NT2/D1 (cell line): ENCODE data around the gene POU4F3.

Experiments used
- SUZ12 ChIP-seq: IDR thresholded peaks from 2 replicates; pipeline ENCODE4 v1.6.1; 2011; ENCODE audit not compliant: insufficient read length, insufficient read depth; ENCODE audit errors: extremely low read depth
- YY1 ChIP-seq: IDR thresholded peaks from 2 replicates; pipeline ENCODE4 v1.6.1; 2011; ENCODE audit not compliant: insufficient read length, insufficient read depth
- ZNF274 ChIP-seq: IDR thresholded peaks from 2 replicates; pipeline ENCODE4 v1.6.1; 2011; ENCODE audit warnings: mild to moderate bottlenecking, low read depth, low read length

GRCh38 chr5:146357126-146357525 lies 18.5 kb downstream of the POU4F3 start:
- TF ChIP-seq YY1 (no peak), ZNF274 (no peak), SUZ12 (no peak)
